HG03095 (cell line): ENCODE results near the gene FKBP4.

Experiments used
- ATAC-seq: cut with Tn5 transposase; IDR thresholded peaks from one replicate; pipeline ENCODE4 v1.9.1; 2021; ENCODE audit warnings: moderate library complexity; ENCODE audit not compliant: unreplicated experiment

The FKBP4 gene

GRCh38 chr12:2776129-2776806 lies 18.5 kb upstream of the FKBP4 start:
- ATAC-seq, result no peak

GRCh38 chr12:2779281-2779680 lies 15.5 kb upstream of the FKBP4 start:
- ATAC-seq, result no peak

- no peak for ATAC-seq
Measured at GRCh38 chr12:2783936-2784600, 10.7 kb upstream of the FKBP4 start.

- ATAC-seq, result no peak
Measured at GRCh38 chr12:2785017-2785416, 9.8 kb upstream of the FKBP4 start.

- ATAC-seq, result no peak
Measured at GRCh38 chr12:2791089-2791488, 3.7 kb upstream of the FKBP4 start.

- no peak for ATAC-seq
Measured at GRCh38 chr12:2792671-2793500, 1.9 kb upstream of the FKBP4 start.

GRCh38 chr12:2793561-2793960 lies 1.2 kb upstream of the FKBP4 start:
- no peak for ATAC-seq

GRCh38 chr12:2794191-2794735 lies 507 bp upstream of the FKBP4 start:
- ATAC-seq, result no peak

GRCh38 chr12:2795291-2796186 lies 769 bp downstream of the FKBP4 start:
- ATAC-seq, result peak; percentile 66

- ATAC-seq, result no peak
Measured at GRCh38 chr12:2796187-2796666, 1.5 kb downstream of the FKBP4 start.

GRCh38 chr12:2797721-2798418 lies 3.1 kb downstream of the FKBP4 start:
- ATAC-seq, result no peak

- no peak for ATAC-seq
Measured at GRCh38 chr12:2800046-2800570, 5.3 kb downstream of the FKBP4 start.

GRCh38 chr12:2801044-2801783 lies 6.4 kb downstream of the FKBP4 start:
- no peak for ATAC-seq

GRCh38 chr12:2803635-2804392 lies 9.0 kb downstream of the FKBP4 start:
- ATAC-seq, result no peak

- ATAC-seq, result no peak
Measured at GRCh38 chr12:2804393-2805142, 9.8 kb downstream of the FKBP4 start.

- ATAC-seq, result no peak
Measured at GRCh38 chr12:2805143-2805520, 10.4 kb downstream of the FKBP4 start.

- no peak for ATAC-seq
Measured at GRCh38 chr12:2806700-2807099, 11.9 kb downstream of the FKBP4 start.
